ENCODE measurements around the gene CIAO2B.
"Not testable (repeated sequence)": the region's sequence is repeated elsewhere in the genome, so short reads cannot be mapped to it uniquely, and the experiment has no call there.

Gene CIAO2B

GRCh38 chr16:66902648-66903543 is 31.3 kb downstream of the CIAO2B start:
- no peak for DNase-seq

- DNase-seq, result no peak
Measured at GRCh38 chr16:66901626-66902025, 32.6 kb downstream of the CIAO2B start.

- no peak for DNase-seq
Measured at GRCh38 chr16:66900721-66901441, 33.3 kb downstream of the CIAO2B start.

GRCh38 chr16:66899945-66900710 is 34.1 kb downstream of the CIAO2B start:
- peak; percentile 55 for DNase-seq

- DNase-seq, result no peak
Measured at GRCh38 chr16:66899310-66899944, 34.8 kb downstream of the CIAO2B start.

GRCh38 chr16:66898933-66899309 is 35.3 kb downstream of the CIAO2B start:
- no peak for DNase-seq

- no peak for DNase-seq
Measured at GRCh38 chr16:66898207-66898606, 36.0 kb downstream of the CIAO2B start.

- DNase-seq, result not testable (repeated sequence)
Measured at GRCh38 chr16:66896682-66897081, 37.5 kb downstream of the CIAO2B start.

GRCh38 chr16:66895999-66896398 is 38.2 kb downstream of the CIAO2B start:
- no peak for DNase-seq

GRCh38 chr16:66895689-66895979 is 38.6 kb downstream of the CIAO2B start:
- no peak for DNase-seq

- DNase-seq, result peak; percentile 68
Measured at GRCh38 chr16:66894948-66895688, 39.1 kb downstream of the CIAO2B start.

GRCh38 chr16:66894055-66894454 is 40.1 kb downstream of the CIAO2B start:
- DNase-seq, result no peak

- no peak for DNase-seq
Measured at GRCh38 chr16:66891797-66892196, 42.4 kb downstream of the CIAO2B start.

GRCh38 chr16:66891360-66891759 is 42.8 kb downstream of the CIAO2B start:
- DNase-seq, result no peak

GRCh38 chr16:66890799-66891198 is 43.4 kb downstream of the CIAO2B start:
- DNase-seq, result no peak

GRCh38 chr16:66889622-66890021 is 44.6 kb downstream of the CIAO2B start:
- DNase-seq, result no peak

- peak; percentile 6 for DNase-seq
Measured at GRCh38 chr16:66888647-66889615, 45.3 kb downstream of the CIAO2B start.

GRCh38 chr16:66886914-66887313 is 47.3 kb downstream of the CIAO2B start:
- no peak for DNase-seq

GRCh38 chr16:66886321-66886720 is 47.9 kb downstream of the CIAO2B start:
- DNase-seq, result no peak

GRCh38 chr16:66885491-66885890 is 48.7 kb downstream of the CIAO2B start:
- no peak for DNase-seq

GRCh38 chr16:66882702-66883101 is 51.5 kb downstream of the CIAO2B start:
- no peak for DNase-seq
